Femur (tissue), 1 donor: ENCODE results near the gene ZNF595.
"Not testable (repeated sequence)": the region's sequence is repeated elsewhere in the genome, so short reads cannot be mapped to it uniquely, and the experiment has no call there.

Experiments used
- DNase-seq: peaks from one replicate; pipeline ENCODE4 v3.0.0-alpha.2; 2017

ZNF595 gene

GRCh38 chr4:52804-53479 is at the start of gene ZNF595:
TSS of gene ZNF595 (plus strand) at chr4:53321. CDS start at chr4:53489, 168 bp downstream.
- DNase-seq, result not testable (repeated sequence)

- DNase-seq, result peak; percentile 57
These were observed 42.9 kb upstream of the ZNF595 start for GRCh38 chr4:9937-10870.

DNA sequence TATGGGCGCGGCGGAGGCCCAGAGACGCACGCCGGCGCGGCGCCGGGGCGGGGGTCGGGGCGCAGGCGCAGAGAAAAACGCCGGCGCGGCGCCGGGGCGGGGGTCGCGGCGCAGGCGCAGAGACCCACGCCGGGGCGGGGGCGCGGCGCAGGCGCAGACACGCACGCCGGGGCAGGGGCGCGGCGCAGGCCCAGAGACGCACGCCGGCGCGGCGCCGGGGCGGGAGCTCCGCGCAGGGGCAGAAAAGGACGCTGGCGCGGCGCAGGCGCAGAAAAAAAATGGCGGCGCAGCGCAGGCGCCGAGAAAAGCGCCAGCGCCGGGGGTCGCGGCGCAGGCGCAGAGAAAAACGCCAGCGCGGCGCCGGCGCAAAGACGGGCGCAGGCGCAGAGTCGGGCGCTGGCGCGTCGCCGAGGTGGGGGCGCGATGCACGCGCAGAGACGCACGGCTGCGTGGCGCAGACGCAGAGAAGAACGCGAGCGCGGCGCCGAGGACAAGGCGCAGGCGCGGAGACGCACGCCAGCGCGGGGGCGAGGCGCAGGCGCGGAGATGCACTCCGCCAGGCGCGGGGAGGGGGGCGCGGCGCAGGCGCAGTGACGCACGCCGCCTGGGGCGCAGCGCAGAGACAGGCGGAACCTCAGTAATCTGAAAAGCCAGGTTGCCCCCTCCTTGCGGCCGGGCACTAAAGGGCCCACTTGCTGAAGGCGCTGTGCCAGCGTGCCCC is 41.9 kb upstream of the ZNF595 start:
- DNase-seq, result not testable (repeated sequence)

- peak; percentile 21 for DNase-seq
These were observed 41.2 kb upstream of the ZNF595 start for GRCh38 chr4:11816-12417.

GRCh38 chr4:18128-18527 is 35.0 kb upstream of the ZNF595 start:
- not testable (repeated sequence) for DNase-seq

GRCh38 chr4:18589-18988 is 34.5 kb upstream of the ZNF595 start:
- DNase-seq, result not testable (repeated sequence)

GRCh38 chr4:22882-23281 is 30.2 kb upstream of the ZNF595 start:
- not testable (repeated sequence) for DNase-seq

- not testable (repeated sequence) for DNase-seq
These were observed 28.8 kb upstream of the ZNF595 start for GRCh38 chr4:24359-24758.

DNA sequence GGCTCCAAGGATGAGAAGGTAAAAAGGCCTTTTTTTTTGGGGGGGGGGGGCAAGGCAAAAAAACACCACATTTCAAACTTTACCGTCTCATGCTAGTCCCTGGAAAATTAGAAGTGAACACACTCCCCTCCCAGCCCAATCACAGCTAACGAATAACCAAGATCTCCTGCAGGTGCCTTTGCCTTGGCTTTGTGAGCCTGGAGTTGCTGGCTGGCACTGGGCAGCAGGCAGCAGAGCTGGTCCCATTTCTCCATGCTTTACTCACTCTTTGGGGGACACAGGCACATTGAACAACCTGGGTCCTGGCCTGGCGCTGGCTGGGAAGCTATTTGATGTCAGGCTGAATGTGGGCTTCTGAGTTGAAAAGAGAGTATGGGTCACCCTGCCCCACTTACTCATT is 25.6 kb upstream of the ZNF595 start:
- DNase-seq, result not testable (repeated sequence)

GRCh38 chr4:28767-29542 is 24.2 kb upstream of the ZNF595 start:
- DNase-seq, result not testable (repeated sequence)

GRCh38 chr4:33314-33713 is 19.8 kb upstream of the ZNF595 start:
- DNase-seq, result not testable (repeated sequence)

GRCh38 chr4:36559-37415 is 16.3 kb upstream of the ZNF595 start:
- DNase-seq, result not testable (repeated sequence)

GRCh38 chr4:38202-38601 is 14.9 kb upstream of the ZNF595 start:
- DNase-seq, result not testable (repeated sequence)

DNA sequence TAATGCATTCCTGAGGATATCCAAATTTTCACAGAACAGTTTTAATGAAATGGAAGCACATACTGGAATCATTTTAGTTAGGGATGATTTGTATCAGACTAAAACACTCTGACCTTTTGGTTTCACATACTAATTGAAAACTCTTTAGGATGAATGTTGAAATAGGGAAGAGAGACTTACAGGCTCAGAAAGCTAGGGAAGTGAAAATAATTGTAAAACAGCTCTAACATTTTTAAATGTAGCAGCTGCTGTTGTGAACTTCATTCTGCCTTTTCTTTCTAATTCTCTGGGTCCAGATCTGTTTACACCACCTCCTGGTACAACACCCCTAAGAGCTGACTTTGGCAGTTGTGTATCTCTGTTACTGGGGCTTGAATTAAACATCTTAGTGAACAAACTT is 9.7 kb upstream of the ZNF595 start:
- DNase-seq, result not testable (repeated sequence)

GRCh38 chr4:51253-51652 is 1.9 kb upstream of the ZNF595 start:
- not testable (repeated sequence) for DNase-seq

- not testable (repeated sequence) for DNase-seq
These were observed 1.4 kb upstream of the ZNF595 start for GRCh38 chr4:51655-52277.

DNA sequence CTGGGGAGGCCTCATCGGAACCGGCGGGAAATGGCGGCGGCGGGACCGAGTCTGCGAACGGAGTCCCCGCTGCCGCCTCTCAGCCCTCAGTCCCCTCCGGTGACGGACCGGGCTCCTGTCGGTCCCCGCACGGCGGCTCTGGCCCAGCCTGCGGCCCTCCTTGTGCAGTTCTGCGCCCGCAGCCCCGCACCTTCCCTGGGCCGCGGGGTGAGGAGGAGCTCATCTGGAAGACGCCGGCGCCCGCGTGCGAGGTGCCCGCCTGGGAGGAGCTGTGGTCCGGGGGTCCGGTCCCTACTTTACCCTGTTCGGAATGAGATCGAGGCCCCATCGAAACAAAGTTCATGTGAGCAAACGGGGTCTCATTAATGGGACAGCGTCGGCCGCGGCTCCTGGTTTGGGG is 400 bp downstream of the ZNF595 start:
- not testable (repeated sequence) for DNase-seq

GRCh38 chr4:64733-65132 is 11.6 kb downstream of the ZNF595 start:
- DNase-seq, result not testable (repeated sequence)

DNA sequence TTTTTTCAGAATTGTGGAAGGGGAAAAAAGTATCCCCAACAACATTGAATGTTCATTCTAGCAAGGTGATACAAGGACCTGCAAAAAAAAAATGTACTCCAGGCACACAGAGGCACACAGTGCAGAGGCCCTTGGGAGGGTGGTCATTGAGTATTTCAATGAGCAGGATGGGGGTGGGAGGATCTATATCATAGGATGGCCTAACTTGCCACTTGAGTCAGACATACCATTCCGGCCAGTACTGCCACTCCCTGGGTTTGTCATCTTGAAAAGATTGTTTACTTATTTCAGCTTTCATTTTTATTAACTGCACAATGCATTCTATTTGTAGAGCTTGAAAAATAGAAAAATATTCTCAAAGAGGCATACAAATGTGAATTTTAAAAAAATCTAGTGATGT is 18.7 kb downstream of the ZNF595 start:
- no peak for DNase-seq

DNA sequence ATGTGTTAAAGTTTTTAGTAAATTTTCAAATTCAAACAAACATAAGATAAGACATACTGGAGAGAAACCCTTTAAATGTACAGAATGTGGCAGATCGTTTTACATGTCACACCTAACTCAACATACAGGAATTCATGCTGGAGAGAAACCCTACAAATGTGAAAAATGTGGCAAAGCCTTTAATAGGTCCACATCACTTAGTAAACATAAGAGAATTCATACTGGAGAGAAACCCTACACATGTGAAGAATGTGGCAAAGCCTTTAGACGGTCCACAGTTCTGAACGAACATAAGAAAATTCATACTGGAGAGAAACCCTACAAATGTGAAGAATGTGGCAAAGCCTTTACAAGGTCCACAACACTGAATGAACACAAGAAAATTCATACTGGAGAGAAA is 32.8 kb downstream of the ZNF595 start:
- no peak for DNase-seq
